Right lobe of liver (tissue), 4 donors: ENCODE data around the gene HES4.
"Not testable (repeated sequence)": the region's sequence is repeated elsewhere in the genome, so short reads cannot be mapped to it uniquely, and the experiment has no call there.

Source experiments
- CTCF ChIP-seq, 4 donors: fragments of 200-600 bp in 3 of 4; fragments of 450-650 bp in 1 of 4; IDR thresholded peaks; one replicate each; pipeline versions ENCODE4 v1.5.1 to v1.8.0; 2016 to 2022; ENCODE audit warnings: antibody characterized with exemption in 4 of 4, mild to moderate bottlenecking in 2 of 4
- POLR2A ChIP-seq: fragments of 450-650 bp; IDR thresholded peaks from one replicate; pipeline ENCODE4 v1.6.1; 2017; ENCODE audit warnings: antibody characterized with exemption, mild to moderate bottlenecking
- donor health status: DM: no; HTN: no; CAD: no.
- donor health status: DM: no; HTN: no; CAD: no.
- donor health status: DM: no; HTN: yes; CAD: no.

- TF ChIP-seq CTCF (IDR thresholded peaks at IDR 0.05); POLR2A: not testable (repeated sequence)
Observed at GRCh38 chr1:1012736-1013104, 12.8 kb upstream of the HES4 start.
